B cell (primary cell): ENCODE data around the gene KRT14.

Experiments
- EZH2 ChIP-seq: IDR thresholded peaks from 2 replicates; pipeline ENCODE4 v1.6.1; 2012; ENCODE audit warnings: borderline replicate concordance, low read depth, mild to moderate bottlenecking, moderate library complexity, low read length; ENCODE audit not compliant: insufficient read depth, poor library complexity, severe bottlenecking
- TF ChIP-seq, protein P1 (sequence below): fragments of 200-600 bp; IDR thresholded peaks from one replicate; pipeline ENCODE4 v1.8.0; 2022; ENCODE audit warnings: antibody characterized with exemption, mild to moderate bottlenecking

DNA sequence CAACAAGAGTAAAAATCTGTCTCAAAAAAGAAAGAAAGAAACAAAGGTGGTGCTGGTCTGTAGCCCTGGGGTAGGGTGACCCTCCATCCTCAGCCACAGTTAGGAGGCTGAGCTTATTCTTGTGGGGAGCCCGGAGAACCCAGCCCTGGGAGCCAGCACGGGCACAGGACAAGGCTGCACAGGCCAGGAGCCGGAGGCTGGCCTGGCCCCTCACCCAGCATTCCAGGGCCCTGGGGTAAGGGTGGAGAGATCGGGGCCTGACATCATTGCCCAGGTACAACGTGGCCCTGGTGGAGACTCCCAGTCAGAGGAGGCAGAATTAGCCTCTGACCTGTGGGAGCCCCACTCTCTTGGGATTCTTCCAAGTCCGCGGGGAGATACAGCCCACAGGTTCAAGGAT is 47.9 kb upstream of the KRT14 start:
- TF ChIP-seq, protein P1, sequence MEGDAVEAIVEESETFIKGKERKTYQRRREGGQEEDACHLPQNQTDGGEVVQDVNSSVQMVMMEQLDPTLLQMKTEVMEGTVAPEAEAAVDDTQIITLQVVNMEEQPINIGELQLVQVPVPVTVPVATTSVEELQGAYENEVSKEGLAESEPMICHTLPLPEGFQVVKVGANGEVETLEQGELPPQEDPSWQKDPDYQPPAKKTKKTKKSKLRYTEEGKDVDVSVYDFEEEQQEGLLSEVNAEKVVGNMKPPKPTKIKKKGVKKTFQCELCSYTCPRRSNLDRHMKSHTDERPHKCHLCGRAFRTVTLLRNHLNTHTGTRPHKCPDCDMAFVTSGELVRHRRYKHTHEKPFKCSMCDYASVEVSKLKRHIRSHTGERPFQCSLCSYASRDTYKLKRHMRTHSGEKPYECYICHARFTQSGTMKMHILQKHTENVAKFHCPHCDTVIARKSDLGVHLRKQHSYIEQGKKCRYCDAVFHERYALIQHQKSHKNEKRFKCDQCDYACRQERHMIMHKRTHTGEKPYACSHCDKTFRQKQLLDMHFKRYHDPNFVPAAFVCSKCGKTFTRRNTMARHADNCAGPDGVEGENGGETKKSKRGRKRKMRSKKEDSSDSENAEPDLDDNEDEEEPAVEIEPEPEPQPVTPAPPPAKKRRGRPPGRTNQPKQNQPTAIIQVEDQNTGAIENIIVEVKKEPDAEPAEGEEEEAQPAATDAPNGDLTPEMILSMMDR: no peak
- TF ChIP-seq EZH2: no peak
